GM12801 (cell line): ENCODE data around the gene PACSIN2.

Experiments
- TF ChIP-seq, protein P1 (sequence below): IDR thresholded peaks from one replicate; pipeline ENCODE4 v1.5.1; 2011; ENCODE audit warnings: control low read depth; ENCODE audit not compliant: insufficient read length; ENCODE audit errors: extremely low read depth

PACSIN2 gene

GRCh38 chr22:43017525-43018460 lies 2.8 kb upstream of the PACSIN2 start:
- TF ChIP-seq, protein P1, sequence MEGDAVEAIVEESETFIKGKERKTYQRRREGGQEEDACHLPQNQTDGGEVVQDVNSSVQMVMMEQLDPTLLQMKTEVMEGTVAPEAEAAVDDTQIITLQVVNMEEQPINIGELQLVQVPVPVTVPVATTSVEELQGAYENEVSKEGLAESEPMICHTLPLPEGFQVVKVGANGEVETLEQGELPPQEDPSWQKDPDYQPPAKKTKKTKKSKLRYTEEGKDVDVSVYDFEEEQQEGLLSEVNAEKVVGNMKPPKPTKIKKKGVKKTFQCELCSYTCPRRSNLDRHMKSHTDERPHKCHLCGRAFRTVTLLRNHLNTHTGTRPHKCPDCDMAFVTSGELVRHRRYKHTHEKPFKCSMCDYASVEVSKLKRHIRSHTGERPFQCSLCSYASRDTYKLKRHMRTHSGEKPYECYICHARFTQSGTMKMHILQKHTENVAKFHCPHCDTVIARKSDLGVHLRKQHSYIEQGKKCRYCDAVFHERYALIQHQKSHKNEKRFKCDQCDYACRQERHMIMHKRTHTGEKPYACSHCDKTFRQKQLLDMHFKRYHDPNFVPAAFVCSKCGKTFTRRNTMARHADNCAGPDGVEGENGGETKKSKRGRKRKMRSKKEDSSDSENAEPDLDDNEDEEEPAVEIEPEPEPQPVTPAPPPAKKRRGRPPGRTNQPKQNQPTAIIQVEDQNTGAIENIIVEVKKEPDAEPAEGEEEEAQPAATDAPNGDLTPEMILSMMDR = no peak

- TF ChIP-seq, protein P1 = no peak
Observed at GRCh38 chr22:43015677-43016042, 711 bp upstream of the PACSIN2 start.

DNA sequence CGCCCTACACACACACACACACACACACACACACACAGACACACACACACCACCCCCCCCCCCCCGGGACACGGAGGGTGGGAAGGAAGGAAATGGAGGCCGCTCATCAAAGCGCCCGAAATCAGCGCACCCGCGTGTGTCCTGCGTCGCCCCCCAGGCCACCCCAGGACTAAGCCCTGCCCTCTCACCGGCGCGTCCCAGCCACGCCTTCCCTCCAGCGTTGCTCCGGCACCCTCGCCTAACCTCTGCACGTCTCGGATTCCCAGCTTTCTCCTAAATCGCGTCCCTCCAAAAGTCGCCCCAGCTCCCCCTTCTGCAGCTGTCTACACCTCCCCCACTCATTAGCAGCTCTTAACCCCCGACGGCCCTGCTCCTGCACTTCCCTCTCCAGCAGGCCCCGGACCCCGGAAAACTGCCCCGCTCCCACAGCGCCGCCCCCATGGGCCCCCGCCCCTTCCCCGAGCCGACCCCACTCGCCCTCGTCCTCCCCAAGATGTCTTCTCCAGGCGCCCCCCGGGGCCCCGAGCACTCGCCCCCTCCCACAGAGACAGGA lies 557 bp downstream of the PACSIN2 start:
- TF ChIP-seq, protein P1 = no peak

DNA sequence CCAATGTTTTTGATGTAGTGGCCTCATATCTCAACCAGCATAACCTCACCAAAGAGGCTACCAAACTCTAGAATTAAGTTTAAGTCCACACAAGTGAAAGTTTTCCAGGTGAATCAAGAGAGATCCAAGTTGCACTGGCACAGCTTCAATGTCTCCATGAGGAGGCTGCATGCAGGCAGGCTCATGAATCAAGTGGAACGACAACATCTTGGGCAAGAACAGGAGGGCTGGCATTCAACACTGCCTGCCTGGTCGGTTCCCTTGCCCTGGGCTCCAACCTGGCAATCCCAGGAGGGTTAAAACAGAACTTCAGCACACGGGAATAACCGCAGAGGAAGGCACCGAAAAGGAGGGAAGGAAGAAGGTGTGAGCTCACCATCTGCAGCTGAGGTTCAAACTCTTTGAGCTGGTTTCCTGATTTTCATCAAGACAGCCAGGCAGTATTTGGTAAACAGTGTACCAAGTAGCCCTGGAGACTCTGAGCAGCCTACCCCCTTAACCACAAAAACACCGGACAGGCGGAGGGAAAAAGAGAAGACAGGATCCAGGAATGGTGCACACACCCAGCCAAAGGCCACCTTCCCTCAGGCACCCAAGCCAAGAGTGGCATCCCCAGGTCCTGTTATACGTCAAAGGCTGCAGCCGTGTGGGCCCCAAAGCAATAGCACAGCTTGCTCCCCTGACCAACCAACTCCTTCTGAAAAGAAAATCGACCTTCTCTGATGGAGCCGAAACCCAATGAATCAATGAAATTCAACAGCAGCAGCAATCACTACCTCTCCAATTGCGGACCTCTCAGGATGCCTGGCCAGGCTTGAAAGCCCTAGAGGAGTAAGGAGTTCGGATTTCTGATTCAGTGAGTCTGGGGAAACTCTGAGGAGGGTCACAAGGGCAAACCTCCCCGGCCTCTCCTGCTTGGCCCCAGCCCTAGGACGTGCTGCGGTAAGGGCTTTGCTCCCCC lies 1.3 kb downstream of the PACSIN2 start:
- TF ChIP-seq, protein P1 = no peak

GRCh38 chr22:43012390-43012789 lies 2.6 kb downstream of the PACSIN2 start:
- TF ChIP-seq, protein P1 = no peak

- TF ChIP-seq, protein P1 = no peak
Observed at GRCh38 chr22:43011079-43011478, 3.9 kb downstream of the PACSIN2 start.

DNA sequence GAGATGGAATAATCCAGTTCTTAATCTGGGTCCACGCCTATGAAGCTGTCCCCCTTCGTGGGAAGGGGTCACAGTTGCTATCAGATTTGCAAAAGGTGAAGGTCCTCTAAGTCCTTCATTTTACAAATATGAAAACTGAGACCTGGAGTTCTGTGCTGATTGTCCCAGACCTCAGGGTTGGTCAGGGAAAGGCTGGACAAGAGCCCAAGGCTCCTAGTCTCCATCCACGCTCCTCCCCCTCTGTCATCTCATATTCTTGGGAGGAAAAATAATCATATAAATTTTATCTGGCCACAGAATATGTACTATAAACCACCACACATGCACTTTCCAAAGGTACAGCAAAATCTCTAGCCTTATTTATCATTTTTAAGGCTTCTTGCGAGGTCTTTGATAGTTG lies 5.5 kb downstream of the PACSIN2 start:
- TF ChIP-seq, protein P1 = no peak
